Measurements from ENCODE around the gene CIITA.

GRCh38 chr16:10947211-10947787 is 70.3 kb downstream of the CIITA start:
- TF ChIP-seq CTCF (IDR thresholded peaks at IDR 0.05; ENCODE audit: low read length) (no peak), EZH2 (IDR thresholded peaks at IDR 0.05; ENCODE audit: borderline replicate concordance, low read length) (no peak)
